HTERT RPE-1 (cell line): ENCODE results near the gene ACOXL.

Experiments
- in situ Hi-C: fragments of 300-500 bp; cut with MboI; formaldehyde crosslinking; loops from 4 replicates; pipeline ENCODE4 v1.14.3; 2020; ENCODE audit warnings: low sequenced_read_pairs

ACOXL gene

DNA sequence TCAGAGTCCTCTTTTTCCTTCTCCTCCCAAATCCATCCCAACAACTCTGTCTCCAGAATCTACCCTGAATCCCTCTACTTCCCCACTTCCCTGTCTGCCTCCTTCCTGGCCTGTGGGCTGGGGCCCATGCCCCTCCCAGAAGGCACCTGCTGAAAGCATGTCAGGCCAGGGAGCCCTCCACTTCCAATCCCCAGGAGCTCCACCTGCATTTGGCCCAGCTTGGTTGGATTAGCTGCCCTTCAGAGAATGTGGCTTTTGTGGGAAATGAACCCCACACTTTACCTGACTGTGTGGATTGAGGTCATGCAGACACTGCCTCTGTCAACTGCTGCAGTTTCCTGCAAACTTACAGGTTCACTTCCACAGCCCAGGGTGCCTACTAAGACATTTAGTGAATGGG is 58.5 kb downstream of the ACOXL start:
- in situ Hi-C loops: no loop called here

DNA sequence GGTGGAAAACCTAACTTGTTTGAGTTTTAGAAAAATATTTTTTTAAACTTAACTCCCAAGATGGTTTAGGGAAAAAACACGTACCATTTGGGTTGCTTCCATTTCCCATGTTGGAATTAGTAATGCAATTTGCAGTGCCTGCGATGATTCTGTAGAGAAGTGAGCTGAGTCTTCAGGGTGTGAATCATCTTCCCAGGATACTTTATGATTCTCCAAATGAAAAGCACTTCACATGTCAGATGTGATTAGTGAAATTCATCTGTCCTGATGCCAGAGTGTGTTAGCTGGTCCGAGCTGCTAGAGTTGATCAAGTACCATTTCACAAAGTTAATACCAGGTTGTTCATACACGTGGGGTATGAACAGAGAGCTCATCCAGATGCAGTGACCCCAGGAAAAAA is 59.1 kb downstream of the ACOXL start:
- in situ Hi-C loops: no loop called here

DNA sequence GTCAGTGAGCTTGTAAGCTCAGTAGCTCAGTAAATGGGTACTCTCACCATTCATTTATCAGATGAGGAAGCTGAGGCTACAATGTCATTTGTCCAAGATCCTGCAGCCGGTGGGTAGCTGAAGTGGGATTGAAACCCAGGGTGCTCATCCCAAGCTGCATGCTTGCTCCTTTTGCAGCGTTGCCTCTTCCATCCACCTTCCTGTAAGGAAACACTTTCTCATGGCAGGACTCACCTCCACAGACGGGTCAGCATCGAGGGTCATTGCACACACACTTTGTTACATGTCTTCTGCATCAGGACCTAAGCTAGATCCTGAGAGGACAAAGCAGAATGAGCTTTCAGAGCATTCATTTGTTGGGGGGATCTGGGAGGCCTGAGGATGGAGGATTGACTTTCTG is 60.7 kb downstream of the ACOXL start:
- in situ Hi-C loops: no loop called here

- in situ Hi-C loops: no loop called here
Measured at GRCh38 chr2:110794390-110794789, 62.0 kb downstream of the ACOXL start.

DNA sequence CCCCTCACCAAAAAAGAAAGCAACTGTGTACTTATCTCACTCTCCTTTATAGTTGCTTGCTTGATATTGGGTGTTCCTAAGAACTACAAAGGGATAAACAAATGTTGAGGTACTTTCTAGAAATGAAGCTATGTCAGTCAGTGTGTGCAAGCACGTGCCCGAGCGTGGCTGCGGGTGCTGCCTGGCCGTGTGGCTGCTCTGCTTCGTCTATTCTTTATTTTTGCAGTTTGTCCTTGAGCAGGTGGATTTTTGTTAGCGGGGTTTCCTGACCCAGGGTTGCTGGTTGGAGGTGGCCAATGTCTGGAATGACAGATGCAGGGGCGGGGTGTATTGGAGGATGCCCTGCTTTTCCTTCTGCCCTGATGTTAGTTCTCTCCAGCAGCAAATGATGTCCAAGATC is 62.6 kb downstream of the ACOXL start:
- in situ Hi-C loops: no loop called here

- in situ Hi-C loops: no loop called here
Measured at GRCh38 chr2:110796716-110797301, 64.4 kb downstream of the ACOXL start.

DNA sequence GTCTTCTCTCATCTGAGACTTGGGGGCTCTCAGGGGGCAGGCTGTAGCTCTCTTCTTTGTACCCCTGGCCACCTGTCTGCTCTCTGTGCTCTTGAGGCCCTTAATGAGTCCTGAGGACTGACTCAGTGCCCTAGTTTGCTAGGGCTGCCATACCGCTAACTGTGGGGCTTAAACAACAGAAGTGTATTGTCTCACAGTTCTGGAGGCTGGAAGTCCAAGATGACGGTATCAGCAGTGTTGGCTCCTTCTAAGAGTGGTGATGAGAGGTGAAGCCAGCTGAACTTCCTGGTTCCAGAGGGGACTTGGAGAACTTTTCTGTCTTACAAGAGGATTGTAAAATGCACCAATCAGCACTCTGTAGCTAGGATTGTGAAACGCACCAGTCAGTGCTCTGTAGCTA is 67.0 kb downstream of the ACOXL start:
- in situ Hi-C loops: no loop called here

DNA sequence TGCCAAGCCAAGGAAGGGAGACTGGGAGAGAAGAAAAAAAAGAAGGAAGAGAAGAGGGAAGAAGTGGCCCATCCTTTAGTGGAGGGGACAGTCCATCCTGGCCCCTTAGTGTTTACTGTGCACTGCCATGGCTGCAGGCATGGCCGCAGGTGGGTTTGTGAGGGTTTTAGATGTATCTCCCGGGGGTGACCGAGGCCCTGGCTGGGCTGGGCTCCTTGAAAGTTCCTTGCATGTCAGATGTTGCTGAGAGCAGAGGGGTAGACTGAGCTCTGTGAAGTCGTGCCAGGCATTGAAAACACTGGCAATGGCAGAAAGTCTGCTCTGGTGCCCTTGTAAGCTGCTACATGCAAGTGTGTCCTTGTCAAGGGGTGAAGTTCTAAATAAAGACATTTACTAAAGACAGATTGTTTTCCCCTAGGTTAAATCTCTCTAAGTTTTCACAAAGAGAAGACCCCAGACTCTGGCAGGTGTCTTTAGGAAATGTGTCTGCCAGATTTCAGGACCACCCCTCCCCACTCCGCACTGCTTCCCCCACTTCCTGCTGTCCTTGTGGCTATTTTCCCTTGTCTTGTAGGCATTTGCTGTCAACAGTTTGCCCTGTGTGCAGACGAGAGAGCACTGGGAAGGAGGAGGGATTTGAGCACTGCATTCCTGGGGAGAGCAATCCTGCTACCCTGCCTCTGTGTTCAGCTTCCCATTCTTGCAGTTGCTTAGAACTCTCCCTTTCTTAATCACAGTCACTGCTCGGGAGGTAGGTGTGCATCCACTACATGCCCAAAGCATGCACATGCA is 68.4 kb downstream of the ACOXL start:
- in situ Hi-C loops: no loop called here

GRCh38 chr2:110802208-110802932 is 70.0 kb downstream of the ACOXL start:
- in situ Hi-C loops: no loop called here

DNA sequence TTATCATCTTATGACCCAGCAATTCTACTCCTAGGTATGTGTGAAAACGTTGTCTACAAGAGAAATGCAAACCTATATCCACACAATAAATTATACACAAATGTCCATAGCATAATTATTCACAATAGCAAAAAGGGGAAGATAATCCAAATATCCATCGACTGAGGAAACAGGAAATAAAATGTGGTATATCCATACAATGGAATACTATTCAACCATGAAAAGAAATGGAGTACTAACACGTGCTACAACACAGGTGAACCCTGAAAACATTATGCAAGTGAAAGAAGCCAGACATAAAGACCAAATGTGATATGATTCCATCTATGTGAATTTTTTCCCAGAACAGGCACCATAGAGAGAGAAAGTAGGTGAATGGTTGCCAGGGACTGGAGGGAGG is 72.1 kb downstream of the ACOXL start:
- in situ Hi-C loops: no loop called here

DNA sequence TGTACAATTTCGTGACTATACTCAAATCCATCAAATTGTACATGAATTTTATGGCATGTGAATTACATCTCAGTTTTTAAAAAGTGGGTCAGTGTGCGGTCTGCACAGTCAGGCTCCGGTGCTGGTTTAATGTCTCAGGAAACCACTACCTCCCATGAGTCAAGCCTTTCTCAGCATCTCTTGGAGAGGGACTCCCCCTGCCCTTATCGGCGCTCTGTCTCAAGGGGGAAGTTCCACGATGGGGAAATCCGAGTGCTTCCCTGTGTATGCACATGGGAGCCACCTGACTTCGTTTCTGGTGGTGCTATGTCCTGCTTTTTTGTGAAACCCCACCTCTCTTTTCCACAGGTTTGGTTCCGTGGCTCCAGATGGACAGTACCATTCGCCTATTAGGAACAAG is 72.5 kb downstream of the ACOXL start:
- in situ Hi-C loops: no loop called here

GRCh38 chr2:110805894-110806452 is 73.6 kb downstream of the ACOXL start:
- in situ Hi-C loops: no loop called here

- in situ Hi-C loops: no loop called here
Measured at GRCh38 chr2:110807522-110807921, 75.1 kb downstream of the ACOXL start.

DNA sequence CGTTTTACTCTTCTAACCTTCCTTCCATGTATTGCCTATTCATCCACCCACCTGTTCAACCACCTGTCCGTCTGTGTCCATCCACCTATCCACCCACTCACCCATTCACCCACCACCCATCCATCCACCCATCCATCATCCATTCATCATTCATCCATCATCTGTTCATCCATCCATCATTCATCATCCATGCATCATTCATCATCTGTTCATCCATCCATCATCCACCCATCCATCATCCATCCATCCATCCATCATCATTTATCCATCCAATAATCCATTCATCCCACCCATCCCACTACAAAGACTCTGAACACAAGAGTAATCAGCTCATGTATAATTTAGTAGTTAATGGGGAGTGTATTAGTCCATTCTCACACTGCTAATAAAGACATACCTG is 78.0 kb downstream of the ACOXL start:
- in situ Hi-C loops: no loop called here

- in situ Hi-C loops: no loop called here
Measured at GRCh38 chr2:110812726-110813645, 80.6 kb downstream of the ACOXL start.

DNA sequence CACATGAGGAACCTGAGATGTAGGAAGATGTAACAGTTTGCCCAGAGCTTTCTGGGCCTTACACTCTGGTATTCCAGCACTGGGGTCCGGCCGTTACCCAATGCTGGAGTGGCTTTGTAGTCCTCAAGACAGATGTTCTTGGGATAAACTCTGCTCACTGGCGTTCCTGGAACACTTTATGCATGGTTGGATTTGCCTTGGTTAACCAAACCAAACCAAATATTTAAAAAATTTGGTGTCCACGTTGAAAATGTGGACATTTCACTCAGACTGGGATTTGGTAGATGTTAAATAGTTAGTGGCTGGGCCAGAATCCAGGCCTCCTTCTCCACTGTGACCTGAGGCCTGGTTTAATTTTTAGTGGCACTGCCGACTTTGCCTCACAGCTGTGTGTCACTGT is 81.5 kb downstream of the ACOXL start:
- in situ Hi-C loops: no loop called here

- in situ Hi-C loops: no loop called here
Measured at GRCh38 chr2:110815938-110816337, 83.6 kb downstream of the ACOXL start.

DNA sequence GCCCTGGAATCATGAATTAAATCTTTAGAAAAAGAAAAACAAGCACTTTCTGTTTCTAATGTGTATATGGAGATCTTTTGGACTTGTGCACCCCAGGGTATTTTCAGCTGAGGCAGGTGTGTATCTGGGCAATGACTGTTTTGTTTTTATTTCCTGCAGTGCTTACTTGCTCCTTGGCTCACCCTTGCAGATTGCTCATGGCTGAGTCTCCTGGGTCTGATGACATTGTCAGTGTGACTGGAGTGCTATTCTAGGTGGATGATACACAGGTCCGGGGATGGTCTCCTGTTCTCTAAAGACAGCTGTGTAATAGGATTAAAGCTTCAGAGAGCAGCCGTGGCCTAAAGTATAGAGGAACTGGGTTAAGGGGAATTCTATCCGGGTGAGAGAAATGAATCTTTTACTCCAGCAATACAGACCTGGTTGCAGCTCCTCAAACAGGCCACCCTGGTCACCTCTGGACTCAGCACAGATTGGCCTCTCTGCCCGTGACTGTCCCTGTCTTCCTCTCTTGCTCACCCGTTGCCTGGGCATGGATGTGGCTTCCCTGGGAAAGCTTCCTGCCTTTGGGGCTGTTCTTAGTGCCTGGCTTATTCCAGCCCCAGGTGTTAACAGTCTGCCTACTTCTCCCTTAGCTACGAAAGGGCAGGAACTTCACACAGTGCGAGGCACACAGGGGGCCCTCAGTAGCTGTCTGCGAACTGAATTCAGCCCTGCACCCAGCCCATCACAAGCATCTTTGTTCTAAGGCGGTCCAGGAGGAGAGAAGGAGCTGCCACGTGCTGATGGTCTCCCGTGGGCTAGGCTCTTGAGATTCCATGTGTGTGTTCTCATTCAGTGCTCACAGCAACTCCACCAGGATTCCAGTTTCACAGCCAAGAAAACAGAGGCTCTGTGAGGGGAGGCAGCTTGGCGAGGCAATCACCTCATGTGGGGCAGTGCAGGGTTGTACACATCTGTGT is 84.3 kb downstream of the ACOXL start:
- in situ Hi-C loops: no loop called here

DNA sequence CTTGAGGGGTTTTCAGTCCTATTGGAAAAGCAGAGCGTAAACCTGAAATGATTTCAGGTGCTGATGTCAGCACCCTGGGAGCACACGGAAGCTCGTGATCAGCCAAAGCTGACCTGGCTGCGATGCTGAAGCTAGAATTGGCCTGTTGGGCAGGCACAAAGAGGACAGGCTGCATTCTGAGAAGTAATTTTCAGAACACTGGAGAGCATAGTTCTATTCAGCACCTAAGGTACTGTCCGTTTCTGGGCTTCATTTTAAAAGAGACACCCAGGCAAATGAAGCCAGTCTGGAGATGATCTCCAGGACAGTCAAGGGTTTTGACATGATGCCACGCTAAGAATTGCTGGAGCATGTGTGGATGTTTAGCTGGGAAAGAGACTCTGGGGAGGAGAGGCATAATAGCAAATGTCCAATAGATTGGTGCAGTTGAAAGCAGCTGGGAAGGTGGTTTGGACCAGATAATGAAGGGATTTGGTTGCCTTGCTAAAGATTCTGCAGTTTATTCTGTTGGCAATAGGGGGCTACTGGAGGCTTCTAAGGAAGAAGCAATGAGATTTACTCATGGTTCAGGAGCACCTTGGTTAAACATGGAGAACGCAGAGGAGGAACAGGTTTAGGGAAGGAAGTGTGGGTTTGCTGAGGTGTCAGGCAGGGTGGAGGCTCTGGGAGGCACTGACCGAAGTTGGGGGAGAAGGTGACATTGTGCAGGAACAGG is 86.6 kb downstream of the ACOXL start:
- in situ Hi-C loops: no loop called here
